ENCODE measurements around the gene USP7. TPM values are rescaled to one million over a fixed set of nuclear protein-coding genes. Genes with fewer than 3 reads are reported as not detected.

USP7 gene
- total and polyA plus RNA-seq, 10 of the 15 experiments (the other 5 are each of a cell fraction or from before 2014, with no cell fraction given) = 16.2 to 133 (median 60.5) TPM

DNA sequence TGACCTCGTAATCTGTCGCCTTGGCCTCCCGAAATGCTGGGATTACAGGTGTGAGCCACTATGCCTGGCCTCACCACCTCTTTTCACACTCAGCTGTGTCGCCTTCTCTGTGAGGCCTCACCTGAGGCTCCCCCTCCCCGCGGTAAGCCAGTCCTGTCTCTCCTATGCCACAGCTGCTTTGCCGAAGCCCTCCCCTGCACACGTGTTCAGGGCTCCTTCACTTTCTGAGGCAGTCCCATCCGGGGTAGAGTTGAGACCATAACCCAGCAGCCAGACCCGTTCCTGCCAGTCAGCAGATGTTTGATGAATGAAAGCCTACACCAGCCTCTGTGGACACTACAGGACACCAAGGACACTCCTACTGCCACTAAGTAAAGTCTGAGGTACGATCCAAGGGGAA, 10.6 kb downstream of the USP7 start:
- no peak for TF ChIP-seq RAD21 (IDR thresholded peaks at IDR 0.05; ENCODE audit: insufficient read depth, low read depth, low read length)
- TF ChIP-seq, protein P1, sequence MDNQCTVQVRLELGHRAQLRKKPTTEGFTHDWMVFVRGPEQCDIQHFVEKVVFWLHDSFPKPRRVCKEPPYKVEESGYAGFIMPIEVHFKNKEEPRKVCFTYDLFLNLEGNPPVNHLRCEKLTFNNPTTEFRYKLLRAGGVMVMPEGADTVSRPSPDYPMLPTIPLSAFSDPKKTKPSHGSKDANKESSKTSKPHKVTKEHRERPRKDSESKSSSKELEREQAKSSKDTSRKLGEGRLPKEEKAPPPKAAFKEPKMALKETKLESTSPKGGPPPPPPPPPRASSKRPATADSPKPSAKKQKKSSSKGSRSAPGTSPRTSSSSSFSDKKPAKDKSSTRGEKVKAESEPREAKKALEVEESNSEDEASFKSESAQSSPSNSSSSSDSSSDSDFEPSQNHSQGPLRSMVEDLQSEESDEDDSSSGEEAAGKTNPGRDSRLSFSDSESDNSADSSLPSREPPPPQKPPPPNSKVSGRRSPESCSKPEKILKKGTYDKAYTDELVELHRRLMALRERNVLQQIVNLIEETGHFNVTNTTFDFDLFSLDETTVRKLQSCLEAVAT (IDR thresholded peaks at IDR 0.05) = 0 out of 2 replicates have a peak, but pooled peaks have one; percentile 8
- peaks cover 76% of the 10 kb centered on the region for H3K4me1 ChIP-seq (ENCODE audit: control insufficient read depth, insufficient read depth, low read length)
- no peak overlapping the region; the same call in 1 of the 2 replicates for H3K4me3 ChIP-seq
- no peak overlapping the region for H3K27ac ChIP-seq (ENCODE audit: control insufficient read depth, insufficient read depth)
- no peak for ATAC-seq
- H4K20me1 ChIP-seq (ENCODE audit: control insufficient read depth, insufficient read depth) = peaks cover 47% of the 10 kb centered on the region
- peaks cover 1 to 2% of the 10 kb centered on the region in 2 experiments; a peak in 2 of 4 replicates for H3K36me3 ChIP-seq (ENCODE audit: control insufficient read depth in 2 of 2, insufficient read depth in 2 of 2, low read length in 1 of 2)
- in situ Hi-C loops (cut with MboI) = no loop called here
- H3K9ac ChIP-seq (ENCODE audit: control insufficient read depth, insufficient read depth, low read length) = no peak overlapping the region
- 66% methylated on average over 11 of the region's 11 CpGs for WGBS (ENCODE audit: insufficient coverage, insufficient replicate concordance, low lambda C conversion rate, missing lambda C conversion rate)
- H3K27me3 ChIP-seq (replicated peaks in 1 of 2; ENCODE audit: control insufficient read depth in 2 of 2, insufficient read depth in 2 of 2, low read length in 1 of 2) = no peaks in the 10 kb centered on the region
- no peak overlapping the region for H2AFZ ChIP-seq (ENCODE audit: control insufficient read depth, low read depth, low read length)
- no peaks in the 10 kb centered on the region for H3K9me3 ChIP-seq (replicated peaks; ENCODE audit: control insufficient read depth, insufficient read depth, low read length)
- BruUV-seq (replicated peaks) = no TSS peak
- CTCF ChIA-PET = no interaction called here
- H3K79me2 ChIP-seq (ENCODE audit: control insufficient read depth, insufficient read depth, low read length) = peaks cover 94% of the 10 kb centered on the region
- no peak for DNase-seq (ENCODE audit: low read depth, low spot score)
- SMC1A ChIA-PET (ENCODE audit: uncharacterized antibody, unreplicated experiment) = no interaction called here
- intact Hi-C loops (cut with micrococcal nuclease; ENCODE audit: unreplicated experiment) = no loop called here
- RAD21 ChIA-PET (ENCODE audit: unreplicated experiment) = no interaction called here
- no peak for FAIRE-seq
- POLR2A ChIA-PET = no interaction called here
- peak overlapping the region; percentile 63; the same call in 1 of the 2 replicates for H3K4me2 ChIP-seq (ENCODE audit: control insufficient read depth, insufficient read depth)

DNA sequence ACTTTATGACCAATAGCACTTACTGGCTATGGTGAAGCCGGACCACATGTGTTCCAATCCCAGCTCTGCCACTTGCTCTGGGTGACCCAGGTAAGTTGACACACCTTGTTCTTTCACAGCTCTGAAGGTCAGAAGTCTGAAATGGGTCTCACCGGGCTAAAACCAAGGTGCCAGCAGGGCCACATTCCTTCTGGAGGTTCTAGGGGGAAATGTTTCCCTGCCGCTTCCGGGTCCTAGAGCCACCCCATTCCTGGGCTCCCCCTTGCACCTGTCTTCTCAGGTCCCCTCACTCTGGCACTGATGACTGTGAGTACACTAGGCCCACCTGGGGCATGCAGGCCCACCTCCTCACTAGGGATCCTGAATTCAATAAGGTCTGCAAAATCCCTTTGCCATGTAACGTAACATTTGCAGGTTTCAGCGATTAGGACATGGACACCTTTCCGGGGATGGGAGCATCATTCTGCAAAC, 11.4 kb downstream of the USP7 start:
- ATAC-seq (no peak), FAIRE-seq (no peak), DNase-seq (ENCODE audit: low read depth, low spot score) (no peak)
- SMC1A ChIA-PET (ENCODE audit: uncharacterized antibody, unreplicated experiment) = interaction anchor here (1.0 to 1.8 kb wide), 2 partner anchors 10 to 56 kb away, joined by 3 to 6 read pairs; no protein-coding TSS in a partner anchor
- peaks cover 1 to 2% of the 10 kb centered on the region in 2 experiments; a peak in 2 of 4 replicates for H3K36me3 ChIP-seq (ENCODE audit: control insufficient read depth in 2 of 2, insufficient read depth in 2 of 2, low read length in 1 of 2)
- CTCF ChIA-PET = interaction anchor here (1.0 to 2.5 kb wide), 2 partner anchors 16 to 57 kb away, joined by 3 to 12 read pairs; no protein-coding TSS in a partner anchor
- 81% methylated on average over 7 of the region's 7 CpGs for WGBS (ENCODE audit: insufficient coverage, insufficient replicate concordance, low lambda C conversion rate, missing lambda C conversion rate)
- H2AFZ ChIP-seq (ENCODE audit: control insufficient read depth, low read depth, low read length) = no peak overlapping the region
- no peaks in the 10 kb centered on the region for H3K9me3 ChIP-seq (replicated peaks; ENCODE audit: control insufficient read depth, insufficient read depth, low read length)
- intact Hi-C loops (cut with micrococcal nuclease; ENCODE audit: unreplicated experiment) (no loop called here), in situ Hi-C loops (cut with MboI) (no loop called here)
- peaks cover 76% of the 10 kb centered on the region for H3K4me1 ChIP-seq (ENCODE audit: control insufficient read depth, insufficient read depth, low read length)
- BruUV-seq (replicated peaks) = no TSS peak
- H4K20me1 ChIP-seq (ENCODE audit: control insufficient read depth, insufficient read depth) = peaks cover 48% of the 10 kb centered on the region
- RAD21 ChIA-PET (ENCODE audit: unreplicated experiment) = interaction anchor here (2.1 to 2.9 kb wide), 2 partner anchors 8 to 12 kb away, joined by 7 to 18 read pairs; no protein-coding TSS in a partner anchor
- no peak overlapping the region for H3K27ac ChIP-seq (ENCODE audit: control insufficient read depth, insufficient read depth)
- H3K9ac ChIP-seq (ENCODE audit: control insufficient read depth, insufficient read depth, low read length) = no peak overlapping the region
- peak overlapping the region; percentile 63 for H3K4me2 ChIP-seq (ENCODE audit: control insufficient read depth, insufficient read depth)
- TF ChIP-seq, protein P2, sequence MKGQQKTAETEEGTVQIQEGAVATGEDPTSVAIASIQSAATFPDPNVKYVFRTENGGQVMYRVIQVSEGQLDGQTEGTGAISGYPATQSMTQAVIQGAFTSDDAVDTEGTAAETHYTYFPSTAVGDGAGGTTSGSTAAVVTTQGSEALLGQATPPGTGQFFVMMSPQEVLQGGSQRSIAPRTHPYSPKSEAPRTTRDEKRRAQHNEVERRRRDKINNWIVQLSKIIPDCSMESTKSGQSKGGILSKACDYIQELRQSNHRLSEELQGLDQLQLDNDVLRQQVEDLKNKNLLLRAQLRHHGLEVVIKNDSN (IDR thresholded peaks at IDR 0.05; ENCODE audit: borderline replicate concordance, extremely low read length, insufficient read depth, low read depth, low read length) = peak; percentile 10
- TF ChIP-seq CREB1 (IDR thresholded peaks at IDR 0.05; ENCODE audit: low read depth) (no peak), TCF12 (IDR thresholded peaks at IDR 0.05; ENCODE audit: low read depth, low read length) (no peak), POLR2A (IDR thresholded peaks at IDR 0.05; ENCODE audit: low read depth, low read length) (peak; percentile 5; the same call in 1 of the 2 replicates), IKZF1 (conservative IDR thresholded peaks at IDR 0.05) (no peak)
- no peak overlapping the region; the same call in 1 of the 2 replicates for H3K4me3 ChIP-seq
- H3K27me3 ChIP-seq (replicated peaks in 1 of 2; ENCODE audit: control insufficient read depth in 2 of 2, insufficient read depth in 2 of 2, low read length in 1 of 2) = no peaks in the 10 kb centered on the region
- peaks cover 94% of the 10 kb centered on the region for H3K79me2 ChIP-seq (ENCODE audit: control insufficient read depth, insufficient read depth, low read length)
- POLR2A ChIA-PET = interaction anchor here (0.9 kb wide), 1 partner anchor 10 kb away, joined by 3 read pairs; no protein-coding TSS in a partner anchor

All from GM12878 (cell line).